GM23248 (cell line): ENCODE data around the gene CDO1. TPM values are rescaled to one million over a fixed set of nuclear protein-coding genes. Genes with fewer than 3 reads are reported as not detected.

Experiments used
- DNase-seq: peaks from one replicate; pipeline ENCODE4 v3.0.0-alpha.2; 2015
- H2AFZ ChIP-seq: fragments of 200-600 bp; sonication (generic); 2 replicates; pipeline ENCODE4 v1.6.1; 2016; ENCODE audit warnings: antibody characterized with exemption
- H3F3A ChIP-seq: fragments of 200-600 bp; sonication (generic); 2 replicates; pipeline ENCODE4 v1.6.1; 2016; ENCODE audit warnings: mild to moderate bottlenecking, antibody characterized with exemption, mixed run types; ENCODE audit not compliant: insufficient read depth
- H3K27ac ChIP-seq: fragments of 200-600 bp; sonication (generic); 2 replicates; pipeline ENCODE4 v1.5.1; 2016; ENCODE audit warnings: mild to moderate bottlenecking
- H3K27me3 ChIP-seq: fragments of 200-600 bp; sonication (generic); replicated peaks from 2 replicates; pipeline ENCODE4 v1.6.1; 2016; ENCODE audit warnings: mild to moderate bottlenecking; ENCODE audit not compliant: insufficient read depth
- H3K36me3 ChIP-seq: fragments of 200-600 bp; sonication (generic); 2 replicates; pipeline ENCODE4 v1.6.1; 2016; ENCODE audit warnings: low read depth, mild to moderate bottlenecking
- H3K4me1 ChIP-seq: fragments of 200-600 bp; sonication (generic); 2 replicates; pipeline ENCODE4 v1.6.1; 2016; ENCODE audit warnings: mild to moderate bottlenecking; ENCODE audit not compliant: insufficient read depth
- H3K4me2 ChIP-seq: fragments of 200-600 bp; sonication (generic); one replicate; pipeline ENCODE4 v1.6.1; 2016; ENCODE audit warnings: mild to moderate bottlenecking; ENCODE audit not compliant: unreplicated experiment
- H3K4me3 ChIP-seq: fragments of 200-600 bp; sonication (generic); 2 replicates; pipeline ENCODE4 v1.5.1; 2016; ENCODE audit warnings: mild to moderate bottlenecking
- H3K79me2 ChIP-seq: fragments of 200-600 bp; sonication (generic); 2 replicates; pipeline ENCODE4 v1.6.1; 2016; ENCODE audit warnings: mild to moderate bottlenecking; ENCODE audit not compliant: insufficient read depth
- H3K9ac ChIP-seq: fragments of 200-600 bp; sonication (generic); 2 replicates; pipeline ENCODE4 v1.6.1; 2016; ENCODE audit warnings: mild to moderate bottlenecking
- H3K9me2 ChIP-seq: fragments of 200-600 bp; sonication (generic); 2 replicates; pipeline ENCODE4 v1.6.1; 2016; ENCODE audit warnings: mixed run types, mild to moderate bottlenecking, moderate library complexity; ENCODE audit not compliant: insufficient read depth
- H3K9me3 ChIP-seq: fragments of 200-600 bp; sonication (generic); one replicate; pipeline ENCODE4 v1.6.1; 2017; ENCODE audit warnings: low read depth
- H4K20me1 ChIP-seq: fragments of 200-600 bp; sonication (generic); 2 replicates; pipeline ENCODE4 v1.6.0; 2016; ENCODE audit not compliant: insufficient read depth
- EZH2 ChIP-seq: fragments of 200-600 bp; sonication (generic); IDR thresholded peaks from 2 replicates; pipeline ENCODE4 v1.6.1; 2018; ENCODE audit warnings: antibody characterized with exemption, mild to moderate bottlenecking; ENCODE audit not compliant: insufficient read depth, poor library complexity, severe bottlenecking
- EZH2phosphoT487 ChIP-seq: fragments of 200-600 bp; sonication (generic); IDR thresholded peaks from 2 replicates; pipeline ENCODE4 v1.6.1; 2018; ENCODE audit warnings: antibody characterized with exemption, moderate library complexity, mild to moderate bottlenecking, low read depth; ENCODE audit not compliant: insufficient read depth
- WGBS, 2 experiments: methylation state at CpG; one replicate each; pipeline ENCODE4 v1.1.6; 2015 to 2017; ENCODE audit warnings: low lambda C conversion rate in 2 of 2, low coverage in 1 of 2; ENCODE audit errors: missing lambda C conversion rate in 2 of 2; 5-methylcytosine and 5-hydroxymethylcytosine counted together
- in situ Hi-C: fragments of 300-500 bp; cut with MboI; formaldehyde crosslinking; loops from 2 replicates; pipeline ENCODE4 v1.15.0; 2020
- polyA plus RNA-seq: library from polyadenylated mRNA; unstranded; fragments of >200 nt; fragmentation: Nextera tagmentation; extraction: Ambion mirVana; gene quantifications from 2 replicates; pipeline ENCODE4 v1.2.1, GENCODE V29; 2016
- total RNA-seq: library from RNA; depleted of rRNA; stranded (reverse); fragments of >200 nt; shearing (Covaris generic); gene quantifications from 2 replicates; pipeline ENCODE4 v1.2.3, GENCODE V29; 2014

CDO1 gene
- total and polyA plus RNA-seq, 2 experiments from 2014 or later, result 2.2 to 4.3 TPM

DNA sequence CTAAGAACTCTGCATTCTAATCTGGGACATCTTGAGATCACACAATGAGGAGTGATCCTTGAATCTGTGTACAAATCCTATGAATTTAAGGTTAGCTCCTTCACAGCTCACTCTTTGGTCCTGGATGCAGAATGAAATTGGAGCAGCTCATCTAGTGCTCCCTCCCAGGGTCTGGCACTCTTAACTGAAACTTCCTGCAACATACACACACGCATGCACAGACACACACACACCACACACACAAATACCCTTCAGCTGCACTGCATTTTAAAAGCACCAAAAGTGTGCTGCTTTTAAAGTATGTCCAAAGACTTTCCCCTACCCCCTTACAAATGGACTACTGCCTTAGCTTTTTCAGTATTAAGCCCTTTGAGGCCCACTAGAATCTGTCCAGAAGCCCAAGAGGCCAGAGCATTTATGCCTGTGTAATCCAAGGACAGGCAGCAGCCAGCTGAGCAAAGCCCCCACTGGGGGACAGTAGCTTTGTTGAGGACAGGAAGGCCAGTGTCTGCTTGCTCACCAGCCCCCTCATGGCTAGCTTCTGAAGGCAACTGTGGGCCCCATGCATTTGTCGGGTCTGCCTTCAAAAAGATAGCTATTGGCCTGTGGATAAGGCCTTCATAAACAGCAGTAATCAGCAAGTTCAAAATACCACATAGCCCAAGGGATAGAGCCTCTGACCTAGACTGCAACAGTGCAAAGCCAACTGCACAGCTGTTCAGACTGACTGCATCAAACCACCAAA is 43.6 kb downstream of the CDO1 start:
- in situ Hi-C loops, result no loop called here
- Histone ChIP-seq H3K36me3 (no peaks in the 10 kb centered on the region), H3F3A (no peaks in the 10 kb centered on the region), H3K27me3 (no peaks in the 10 kb centered on the region), H2AFZ (no peak overlapping the region), H4K20me1 (no peaks in the 10 kb centered on the region), H3K4me1 (no peaks in the 10 kb centered on the region), H3K9ac (no peak overlapping the region), H3K9me2 (no peaks in the 10 kb centered on the region), H3K9me3 (no peaks in the 10 kb centered on the region), H3K4me2 (no peak overlapping the region), H3K27ac (no peak overlapping the region), H3K79me2 (no peaks in the 10 kb centered on the region), H3K4me3 (no peak overlapping the region)
- WGBS, 2 experiments, result 50 to 58% methylated on average over 2 of the region's 2 CpGs
- no peak for DNase-seq
- TF ChIP-seq EZH2 (no peak), EZH2phosphoT487 (no peak)

DNA sequence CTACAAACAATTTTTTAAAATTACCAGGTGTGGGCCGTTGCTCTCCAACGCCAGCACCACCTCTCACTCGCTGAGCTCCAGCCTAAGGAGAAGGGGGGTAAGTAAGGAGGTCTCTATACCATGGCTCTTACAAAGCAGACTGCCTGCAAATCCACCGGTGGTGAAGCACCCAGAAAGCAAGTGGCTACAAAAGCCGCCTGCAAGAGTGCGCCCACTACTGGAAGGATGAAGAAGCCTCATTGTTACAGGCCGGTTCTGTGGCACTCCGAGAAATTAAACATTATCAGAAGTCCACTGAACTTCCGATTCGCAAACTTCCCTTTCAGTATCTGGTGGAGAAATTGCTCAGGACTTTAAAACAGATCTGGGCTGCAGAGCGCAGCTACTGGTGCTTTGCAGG is 46.0 kb downstream of the CDO1 start:
- no peak overlapping the region for H3K9ac ChIP-seq
- no peaks in the 10 kb centered on the region for H3K9me3 ChIP-seq
- no peak overlapping the region for H3K27ac ChIP-seq
- in situ Hi-C loops, result no loop called here
- no peak overlapping the region for H3K4me3 ChIP-seq
- no peaks in the 10 kb centered on the region for H3K4me1 ChIP-seq
- TF ChIP-seq EZH2phosphoT487, result no peak
- TF ChIP-seq EZH2, result no peak
- H3K36me3 ChIP-seq, result no peaks in the 10 kb centered on the region
- H3F3A ChIP-seq, result no peaks in the 10 kb centered on the region
- no peak overlapping the region for H2AFZ ChIP-seq
- WGBS, 2 experiments, result 64 to 66% methylated on average over 11 of the region's 11 CpGs
- no peaks in the 10 kb centered on the region for H3K9me2 ChIP-seq
- H3K27me3 ChIP-seq, result no peaks in the 10 kb centered on the region
- DNase-seq, result peak; percentile 27
- no peak overlapping the region for H3K4me2 ChIP-seq
- no peaks in the 10 kb centered on the region for H4K20me1 ChIP-seq
- H3K79me2 ChIP-seq, result no peaks in the 10 kb centered on the region

GRCh38 chr5:115767424-115767823 is 49.0 kb downstream of the CDO1 start:
- H3K9me2 ChIP-seq, result no peaks in the 10 kb centered on the region
- in situ Hi-C loops, result no loop called here
- no peak overlapping the region for H3K27ac ChIP-seq
- DNase-seq, result no peak
- H4K20me1 ChIP-seq, result no peaks in the 10 kb centered on the region
- H3K4me2 ChIP-seq, result no peak overlapping the region
- H3K9me3 ChIP-seq, result no peaks in the 10 kb centered on the region
- H3K9ac ChIP-seq, result no peak overlapping the region
- no peak overlapping the region for H3K4me3 ChIP-seq
- H3F3A ChIP-seq, result no peaks in the 10 kb centered on the region
- TF ChIP-seq EZH2phosphoT487 (no peak), EZH2 (no peak)
- WGBS, 2 experiments, result 45 to 47% methylated on average over 3 of the region's 3 CpGs
- no peaks in the 10 kb centered on the region for H3K79me2 ChIP-seq
- H2AFZ ChIP-seq, result no peak overlapping the region
- H3K4me1 ChIP-seq, result no peaks in the 10 kb centered on the region
- H3K27me3 ChIP-seq, result no peaks in the 10 kb centered on the region
- H3K36me3 ChIP-seq, result no peaks in the 10 kb centered on the region

GRCh38 chr5:115766608-115767007 is 49.9 kb downstream of the CDO1 start:
- in situ Hi-C loops, result no loop called here
- no peak for DNase-seq
- no peak overlapping the region for H3K27ac ChIP-seq
- 64 to 68% methylated on average over 1 of the region's 1 CpG for WGBS, 2 experiments
- H3K36me3 ChIP-seq, result no peaks in the 10 kb centered on the region
- no peak overlapping the region for H3K4me3 ChIP-seq
- H3K9me2 ChIP-seq, result no peaks in the 10 kb centered on the region
- H3K9me3 ChIP-seq, result no peaks in the 10 kb centered on the region
- H3F3A ChIP-seq, result no peaks in the 10 kb centered on the region
- H2AFZ ChIP-seq, result no peak overlapping the region
- H3K79me2 ChIP-seq, result no peaks in the 10 kb centered on the region
- no peaks in the 10 kb centered on the region for H4K20me1 ChIP-seq
- H3K27me3 ChIP-seq, result no peaks in the 10 kb centered on the region
- no peak for TF ChIP-seq EZH2phosphoT487
- TF ChIP-seq EZH2, result no peak
- H3K4me2 ChIP-seq, result no peak overlapping the region
- H3K4me1 ChIP-seq, result no peaks in the 10 kb centered on the region
- no peak overlapping the region for H3K9ac ChIP-seq
